HepG2 (cell line): Measurements from ENCODE around the gene HLF. TPM values are rescaled to one million over a fixed set of nuclear protein-coding genes. Genes with fewer than 3 reads are reported as not detected.

Experiments
- ARNTL ChIP-seq: sonication (generic); formaldehyde crosslinking; IDR thresholded peaks from 2 replicates; pipeline ENCODE4 v1.4.0; 2020; ENCODE audit warnings: mild to moderate bottlenecking, missing genetic modification reagents
- DR1 ChIP-seq: sonication (generic); formaldehyde crosslinking; IDR thresholded peaks from 2 replicates; pipeline ENCODE4 v1.8.0; 2021; ENCODE audit warnings: mild to moderate bottlenecking, missing genetic modification reagents, inconsistent platforms
- FOXA3 ChIP-seq: IDR thresholded peaks from 2 replicates; pipeline ENCODE4 v1.6.1; 2016; ENCODE audit warnings: missing genetic modification reagents, missing compliant biosample characterization
- KDM4B ChIP-seq: sonication (generic); formaldehyde crosslinking; IDR thresholded peaks from 2 replicates; pipeline ENCODE4 v1.4.0; 2020; ENCODE audit warnings: missing genetic modification reagents
- KLF16 ChIP-seq, 2 experiments: sonication (generic) in 1 of 2; formaldehyde crosslinking in 1 of 2; IDR thresholded peaks; 2 replicates each; pipeline versions ENCODE4 v1.6.1 to v1.8.0; 2016 to 2023; ENCODE audit warnings: missing genetic modification reagents in 2 of 2, missing compliant biosample characterization in 1 of 2
- MBNL3 ChIP-seq: fragments of 250-450 bp; sonication (Bioruptor Pico); conservative IDR thresholded peaks from 2 replicates; pipeline ENCODE4 v1.8.0; 2022; ENCODE audit warnings: mild to moderate bottlenecking, inconsistent platforms
- NFIC ChIP-seq: IDR thresholded peaks from 2 replicates; pipeline ENCODE4 v1.6.1; 2012; ENCODE audit warnings: mild to moderate bottlenecking, low read length, inconsistent platforms
- RBM22 ChIP-seq: fragments of 200-400 bp; formaldehyde crosslinking; optimal IDR thresholded peaks from 2 replicates; pipeline ENCODE3; 2017; ENCODE audit warnings: mild to moderate bottlenecking, low read length, moderate library complexity
- ZNF274 ChIP-seq: sonication (generic); formaldehyde crosslinking; IDR thresholded peaks from 2 replicates; pipeline ENCODE4 v1.5.1; 2020; ENCODE audit warnings: mild to moderate bottlenecking, missing genetic modification reagents
- ZNF296 ChIP-seq: sonication (generic); formaldehyde crosslinking; conservative IDR thresholded peaks from 2 replicates; pipeline ENCODE4 v1.5.0; 2020; ENCODE audit warnings: mild to moderate bottlenecking, missing genetic modification reagents
- ZNF382 ChIP-seq: sonication (generic); formaldehyde crosslinking; IDR thresholded peaks from 2 replicates; pipeline ENCODE4 v1.5.0; 2020; ENCODE audit warnings: missing genetic modification reagents, mild to moderate bottlenecking, borderline replicate concordance
- ZNF781 ChIP-seq: sonication (generic); formaldehyde crosslinking; IDR thresholded peaks from 2 replicates; pipeline ENCODE4 v1.5.1; 2020; ENCODE audit warnings: borderline replicate concordance, mild to moderate bottlenecking, missing genetic modification reagents; ENCODE audit errors: not compliant biosample characterization
- ZSCAN12 ChIP-seq: sonication (generic); formaldehyde crosslinking; IDR thresholded peaks from 2 replicates; pipeline ENCODE4 v1.9.0; 2021; ENCODE audit warnings: mild to moderate bottlenecking, missing genetic modification reagents
- polyA plus RNA-seq, 8 experiments: library from polyadenylated mRNA; depleted of rRNA in 3 of 8; stranded (reverse) in 7 of 8; unstranded in 1 of 8; fragments of >200 nt; fragmentation: Illumina TruSeq in 4 of 8; extraction: Trizol in 4 of 8; gene quantifications; 2 replicates each; pipeline versions ENCODE4 v1.2.1 to v1.2.3, GENCODE V29; 2011 to 2016; ENCODE audit warnings: low read depth in 4 of 8, missing spikeins in 1 of 8, mixed read lengths in 1 of 8; ENCODE audit not compliant: insufficient read depth in 1 of 8
- total RNA-seq, 5 experiments: library from RNA; depleted of rRNA; stranded (reverse); fragments of >200 nt; fragmentation: Illumina TruSeq; extraction: Trizol; gene quantifications; 2 replicates each; pipeline ENCODE4 v1.2.3, GENCODE V29; 2016; ENCODE audit warnings: low read depth in 1 of 5
- TF ChIP-seq, protein P1 (sequence below): sonication (generic); formaldehyde crosslinking; IDR thresholded peaks from 2 replicates; pipeline ENCODE4 v1.5.0; 2020; ENCODE audit warnings: mild to moderate bottlenecking, missing genetic modification reagents, borderline replicate concordance
- TF ChIP-seq, protein P2 (sequence below): sonication (generic); formaldehyde crosslinking; IDR thresholded peaks from 2 replicates; pipeline ENCODE4 v1.4.0; 2020; ENCODE audit warnings: missing genetic modification reagents, borderline replicate concordance

The HLF gene
- total and polyA plus RNA-seq, 2 of the 13 experiments (the other 11 are each of a cell fraction or from before 2014, with no cell fraction given), result 202 to 346 TPM

DNA sequence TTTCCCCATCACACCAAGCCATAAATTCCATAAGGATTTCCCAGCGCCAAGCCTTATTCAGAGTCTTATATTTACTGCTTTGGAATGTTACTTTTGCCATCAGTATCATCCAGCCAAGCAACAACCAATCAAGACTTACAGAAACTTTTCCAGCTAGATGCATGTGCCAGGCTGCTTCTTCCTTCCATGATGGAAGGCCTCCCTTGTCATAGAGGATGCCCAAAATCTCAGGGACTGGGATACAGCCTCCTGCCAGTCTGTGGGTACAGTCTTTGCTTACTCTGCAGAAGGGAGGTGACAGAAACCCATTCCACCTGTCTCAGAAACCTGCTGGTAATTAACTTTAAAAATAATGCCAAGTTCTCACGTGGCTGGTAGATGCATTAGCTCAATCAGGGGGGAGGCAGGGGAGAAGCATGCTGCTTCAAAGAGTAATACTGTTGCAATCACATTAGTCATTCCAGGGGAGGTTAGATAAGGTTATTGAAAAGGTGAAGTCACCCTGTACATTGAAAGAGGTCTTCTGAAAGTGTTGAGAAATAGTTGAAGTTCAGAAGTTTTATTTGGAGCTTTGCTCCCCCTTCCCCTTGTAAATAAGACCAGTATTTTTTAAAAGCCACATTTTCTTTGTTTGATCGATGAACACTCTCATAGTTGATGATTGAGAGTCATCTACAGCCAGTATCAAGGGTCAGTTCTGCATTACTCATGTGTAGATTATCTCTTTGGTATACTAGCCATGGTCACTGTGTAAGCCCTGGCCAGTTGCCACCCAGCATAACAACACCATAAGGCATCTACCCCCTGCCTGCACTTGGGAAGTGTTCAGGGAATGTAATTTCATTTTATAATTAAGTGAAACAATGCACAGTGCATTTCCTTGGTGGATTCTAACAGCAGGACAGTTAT, 22.2 kb downstream of the HLF start (continued):
- TF ChIP-seq MBNL3 (CRISPR knock-in tag) (0 out of 2 replicates have a peak, but pooled peaks have one; percentile 64), ARNTL (CRISPR knock-in tag) (peak; percentile 99), KLF16 (CRISPR knock-in tag; IDR thresholded peaks at IDR 0.05) (peak in 1 of 2 experiments; percentile 96; a peak in 2 of 4 replicates), ZSCAN12 (peak; percentile 29; the same call in 1 of the 2 replicates), DR1 (CRISPR knock-in tag) (no peak), FOXA3 (CRISPR knock-in tag) (peak; percentile 99), NFIC (peak; percentile 99), KDM4B (CRISPR knock-in tag) (peak; percentile 93; the same call in 1 of the 2 replicates), ZNF296 (CRISPR knock-in tag) (no peak), RBM22 (peak; percentile 99), ZNF274 (no peak), ZNF382 (CRISPR knock-in tag) (0 out of 2 replicates have a peak, but pooled peaks have one; percentile 38), ZNF781 (CRISPR knock-in tag) (no peak)
- TF ChIP-seq, protein P1, sequence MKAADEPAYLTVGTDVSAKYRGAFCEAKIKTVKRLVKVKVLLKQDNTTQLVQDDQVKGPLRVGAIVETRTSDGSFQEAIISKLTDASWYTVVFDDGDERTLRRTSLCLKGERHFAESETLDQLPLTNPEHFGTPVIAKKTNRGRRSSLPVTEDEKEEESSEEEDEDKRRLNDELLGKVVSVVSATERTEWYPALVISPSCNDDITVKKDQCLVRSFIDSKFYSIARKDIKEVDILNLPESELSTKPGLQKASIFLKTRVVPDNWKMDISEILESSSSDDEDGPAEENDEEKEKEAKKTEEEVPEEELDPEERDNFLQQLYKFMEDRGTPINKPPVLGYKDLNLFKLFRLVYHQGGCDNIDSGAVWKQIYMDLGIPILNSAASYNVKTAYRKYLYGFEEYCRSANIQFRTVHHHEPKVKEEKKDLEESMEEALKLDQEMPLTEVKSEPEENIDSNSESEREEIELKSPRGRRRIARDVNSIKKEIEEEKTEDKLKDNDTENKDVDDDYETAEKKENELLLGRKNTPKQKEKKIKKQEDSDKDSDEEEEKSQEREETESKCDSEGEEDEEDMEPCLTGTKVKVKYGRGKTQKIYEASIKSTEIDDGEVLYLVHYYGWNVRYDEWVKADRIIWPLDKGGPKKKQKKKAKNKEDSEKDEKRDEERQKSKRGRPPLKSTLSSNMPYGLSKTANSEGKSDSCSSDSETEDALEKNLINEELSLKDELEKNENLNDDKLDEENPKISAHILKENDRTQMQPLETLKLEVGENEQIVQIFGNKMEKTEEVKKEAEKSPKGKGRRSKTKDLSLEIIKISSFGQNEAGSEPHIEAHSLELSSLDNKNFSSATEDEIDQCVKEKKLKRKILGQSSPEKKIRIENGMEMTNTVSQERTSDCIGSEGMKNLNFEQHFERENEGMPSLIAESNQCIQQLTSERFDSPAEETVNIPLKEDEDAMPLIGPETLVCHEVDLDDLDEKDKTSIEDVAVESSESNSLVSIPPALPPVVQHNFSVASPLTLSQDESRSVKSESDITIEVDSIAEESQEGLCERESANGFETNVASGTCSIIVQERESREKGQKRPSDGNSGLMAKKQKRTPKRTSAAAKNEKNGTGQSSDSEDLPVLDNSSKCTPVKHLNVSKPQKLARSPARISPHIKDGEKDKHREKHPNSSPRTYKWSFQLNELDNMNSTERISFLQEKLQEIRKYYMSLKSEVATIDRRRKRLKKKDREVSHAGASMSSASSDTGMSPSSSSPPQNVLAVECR, result peak; percentile 53; the same call in 1 of the 2 replicates
- TF ChIP-seq, protein P2, sequence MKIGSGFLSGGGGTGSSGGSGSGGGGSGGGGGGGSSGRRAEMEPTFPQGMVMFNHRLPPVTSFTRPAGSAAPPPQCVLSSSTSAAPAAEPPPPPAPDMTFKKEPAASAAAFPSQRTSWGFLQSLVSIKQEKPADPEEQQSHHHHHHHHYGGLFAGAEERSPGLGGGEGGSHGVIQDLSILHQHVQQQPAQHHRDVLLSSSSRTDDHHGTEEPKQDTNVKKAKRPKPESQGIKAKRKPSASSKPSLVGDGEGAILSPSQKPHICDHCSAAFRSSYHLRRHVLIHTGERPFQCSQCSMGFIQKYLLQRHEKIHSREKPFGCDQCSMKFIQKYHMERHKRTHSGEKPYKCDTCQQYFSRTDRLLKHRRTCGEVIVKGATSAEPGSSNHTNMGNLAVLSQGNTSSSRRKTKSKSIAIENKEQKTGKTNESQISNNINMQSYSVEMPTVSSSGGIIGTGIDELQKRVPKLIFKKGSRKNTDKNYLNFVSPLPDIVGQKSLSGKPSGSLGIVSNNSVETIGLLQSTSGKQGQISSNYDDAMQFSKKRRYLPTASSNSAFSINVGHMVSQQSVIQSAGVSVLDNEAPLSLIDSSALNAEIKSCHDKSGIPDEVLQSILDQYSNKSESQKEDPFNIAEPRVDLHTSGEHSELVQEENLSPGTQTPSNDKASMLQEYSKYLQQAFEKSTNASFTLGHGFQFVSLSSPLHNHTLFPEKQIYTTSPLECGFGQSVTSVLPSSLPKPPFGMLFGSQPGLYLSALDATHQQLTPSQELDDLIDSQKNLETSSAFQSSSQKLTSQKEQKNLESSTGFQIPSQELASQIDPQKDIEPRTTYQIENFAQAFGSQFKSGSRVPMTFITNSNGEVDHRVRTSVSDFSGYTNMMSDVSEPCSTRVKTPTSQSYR (CRISPR knock-in tag), result peak; percentile 92
